Endothelial cell of umbilical vein (primary cell): Measurements from ENCODE around the gene KRT86. TPM values are rescaled to one million over a fixed set of nuclear protein-coding genes. Genes with fewer than 3 reads are reported as not detected.

Experiments used
- BruUV-seq: library from RNA; stranded (reverse); fragments of 400-500 nt; replicated peaks from 2 replicates; lab custom pipeline; 2021; lab: Mats Ljungman, UMichigan
- CTCF ChIA-PET: fragments of 300-600, 350-600 bp; sonication (Branson Sonifier 250); formaldehyde crosslinking; loops from one replicate; lab custom pipeline; 2021; ENCODE audit warnings: antibody characterized with exemption, inconsistent platforms; lab: Charles Lee
- POLR2A ChIA-PET: fragments of 300-600, 350-600 bp; sonication (Branson Sonifier 250); formaldehyde crosslinking; loops from one replicate; lab custom pipeline; 2021; ENCODE audit warnings: antibody characterized with exemption, inconsistent platforms; lab: Charles Lee
- DNase-seq: peaks from one replicate; pipeline ENCODE4 v3.0.0-alpha.2; 2011; ENCODE audit warnings: low read depth, low spot score
- FAIRE-seq: peaks from 2 replicates; lab custom pipeline; 2011; peaks lifted over from hg19 to GRCh38; lab: Jason Lieb, UNC
- H2AFZ ChIP-seq: 2 replicates; pipeline ENCODE4 v1.6.0; 2012; ENCODE audit warnings: low read depth, low read length, control low read depth, inconsistent platforms
- H3K27ac ChIP-seq: 2 replicates; pipeline ENCODE4 v1.5.1; 2011; ENCODE audit warnings: low read depth, mild to moderate bottlenecking, control low read depth, low read length, moderate library complexity; ENCODE audit not compliant: insufficient read depth
- H3K27me3 ChIP-seq, 2 experiments: 2 replicates each; pipeline versions ENCODE4 v1.6.0 to v1.6.1; 2011; ENCODE audit warnings: low read length in 2 of 2, mixed read lengths in 1 of 2; ENCODE audit not compliant: control insufficient read depth in 2 of 2, insufficient read depth in 2 of 2
- H3K36me3 ChIP-seq, 2 experiments: 2 replicates in 1 of 2; 3 replicates in 1 of 2; pipeline ENCODE4 v1.5.1; 2011; ENCODE audit warnings: low read length in 2 of 2, mild to moderate bottlenecking in 1 of 2, moderate library complexity in 1 of 2; ENCODE audit not compliant: control insufficient read depth in 2 of 2, insufficient read depth in 2 of 2; ENCODE audit errors: extremely low read depth in 1 of 2
- H3K4me1 ChIP-seq: 3 replicates; pipeline ENCODE4 v1.5.1; 2011; ENCODE audit warnings: mild to moderate bottlenecking, low read length; ENCODE audit not compliant: control insufficient read depth, insufficient read depth; ENCODE audit errors: extremely low read depth
- H3K4me2 ChIP-seq: 2 replicates; pipeline ENCODE4 v1.6.1; 2011; ENCODE audit warnings: low read length, control low read depth, mixed read lengths; ENCODE audit not compliant: insufficient read depth
- H3K4me3 ChIP-seq, 3 experiments: fragments of 200-600 bp in 1 of 3; sonication (generic), shearing (Covaris generic) in 1 of 3; replicated peaks in 1 of 3; 2 replicates each; pipeline ENCODE4 v1.5.1; 2011 to 2016; ENCODE audit warnings: control low read depth in 3 of 3, low read length in 3 of 3, mild to moderate bottlenecking in 2 of 3, inconsistent platforms in 1 of 3, low read depth in 1 of 3, moderate library complexity in 1 of 3; ENCODE audit not compliant: insufficient read depth in 1 of 3
- H3K79me2 ChIP-seq: 2 replicates; pipeline ENCODE4 v1.6.0; 2012; ENCODE audit warnings: low read length, inconsistent platforms; ENCODE audit not compliant: control insufficient read depth, insufficient read depth
- H3K9ac ChIP-seq: replicated peaks from 2 replicates; pipeline ENCODE3; 2011; ENCODE audit warnings: low read length, control low read depth; ENCODE audit not compliant: insufficient read depth; ENCODE audit errors: extremely low read depth
- H3K9me1 ChIP-seq: replicated peaks from 3 replicates; pipeline ENCODE4 v1.6.0; 2011; ENCODE audit warnings: mild to moderate bottlenecking, low read length; ENCODE audit not compliant: control insufficient read depth, insufficient read depth; ENCODE audit errors: extremely low read depth
- H3K9me3 ChIP-seq: replicated peaks from 2 replicates; pipeline ENCODE4 v1.5.1; 2012; ENCODE audit warnings: low read length, inconsistent platforms; ENCODE audit not compliant: control insufficient read depth, insufficient read depth
- H4K20me1 ChIP-seq: replicated peaks from 2 replicates; pipeline ENCODE3; 2011; ENCODE audit warnings: mild to moderate bottlenecking, low read length; ENCODE audit not compliant: control insufficient read depth, insufficient read depth; ENCODE audit errors: extremely low read depth
- EZH2 ChIP-seq: IDR thresholded peaks from 2 replicates; pipeline ENCODE4 v1.6.1; 2012; ENCODE audit warnings: borderline replicate concordance, low read depth, mild to moderate bottlenecking, moderate library complexity, low read length, inconsistent platforms; ENCODE audit not compliant: severe bottlenecking
- FOS ChIP-seq: IDR thresholded peaks from 2 replicates; pipeline ENCODE4 v1.6.1; 2011; ENCODE audit warnings: mild to moderate bottlenecking, low read length, moderate library complexity, borderline replicate concordance; ENCODE audit not compliant: insufficient read depth
- MYC ChIP-seq: IDR thresholded peaks from one replicate; pipeline ENCODE4 v1.6.1; 2011; ENCODE audit warnings: mild to moderate bottlenecking, low read depth, low read length
- POLR2A ChIP-seq: IDR thresholded peaks from 2 replicates; pipeline ENCODE4 v1.6.1; 2012; ENCODE audit warnings: low read depth, mild to moderate bottlenecking, control low read depth, low read length
- POLR2AphosphoS5 ChIP-seq: IDR thresholded peaks from 2 replicates; pipeline ENCODE4 v1.6.1; 2012; ENCODE audit warnings: low read depth, mild to moderate bottlenecking, control low read depth, low read length, moderate library complexity; ENCODE audit not compliant: insufficient read depth
- dilution Hi-C: fragments of 300-500 bp; cut with MboI; formaldehyde crosslinking; loops from one replicate; pipeline ENCODE4 v1.15.0; 2019; ENCODE audit warnings: low sequenced_read_pairs; ENCODE audit not compliant: extremely low pct_ligation_motif_present
- intact Hi-C: fragments of 100-400 bp; cut with micrococcal nuclease; formaldehyde crosslinking; loops from one replicate; pipeline ENCODE4 v1.10.0; 2022
- polyA plus RNA-seq, 4 experiments: library from polyadenylated mRNA; depleted of rRNA in 3 of 4; stranded (reverse) in 3 of 4; unstranded in 1 of 4; fragments of >200 nt; gene quantifications; 2 replicates each; pipeline versions ENCODE4 v1.2.1 to v1.2.3, GENCODE V29; 2011 to 2012; ENCODE audit warnings: missing spikeins in 1 of 4
- total RNA-seq: library from RNA; stranded (reverse); gene quantifications from 2 replicates; pipeline ENCODE4 v1.2.3, GENCODE V29; 2021
- TF ChIP-seq, protein P1 (sequence below), 2 donors: IDR thresholded peaks; 1 replicate in 1 of 2; 2 replicates in 1 of 2; pipeline ENCODE4 v1.5.1; 2011; ENCODE audit warnings: low read length in 2 of 2, mild to moderate bottlenecking in 2 of 2, moderate library complexity in 2 of 2, control low read depth in 1 of 2, inconsistent platforms in 1 of 2, low read depth in 1 of 2; ENCODE audit not compliant: insufficient read depth in 1 of 2; ENCODE audit errors: extremely low read depth in 1 of 2
- TF ChIP-seq, protein P2 (sequence below): IDR thresholded peaks from 2 replicates; pipeline ENCODE4 v1.6.1; 2011; ENCODE audit not compliant: insufficient read depth, insufficient read length

Gene KRT86
- total and polyA plus RNA-seq, 2 donors (not counting 3 experiments of a cell fraction or from before 2014, with no cell fraction given), result not detected

DNA sequence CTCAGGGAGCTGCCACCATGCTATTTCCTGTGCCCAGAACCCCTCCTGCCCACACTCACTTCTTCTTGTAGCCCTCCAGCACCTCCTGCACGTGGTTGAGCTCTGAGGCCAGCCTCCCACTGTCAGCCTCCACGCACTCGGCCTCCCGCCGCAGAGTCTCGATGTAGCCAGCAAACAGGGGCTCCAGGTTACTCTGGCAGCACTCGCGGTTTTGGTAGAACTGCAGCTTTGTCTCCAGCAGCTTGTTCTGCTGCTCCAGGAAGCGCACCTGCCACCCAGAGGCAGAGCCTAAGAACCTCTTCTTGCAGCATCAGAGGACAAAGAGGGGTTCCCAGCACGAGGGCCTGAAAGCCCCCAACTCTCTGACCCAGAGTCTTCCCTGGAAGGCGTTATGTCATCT is 44.7 kb downstream of the KRT86 start:
- no peak overlapping the region for H3K9ac ChIP-seq
- no peaks in the 10 kb centered on the region for H3K9me3 ChIP-seq
- TF ChIP-seq POLR2AphosphoS5 (no peak), FOS (no peak)
- TF ChIP-seq, protein P1, sequence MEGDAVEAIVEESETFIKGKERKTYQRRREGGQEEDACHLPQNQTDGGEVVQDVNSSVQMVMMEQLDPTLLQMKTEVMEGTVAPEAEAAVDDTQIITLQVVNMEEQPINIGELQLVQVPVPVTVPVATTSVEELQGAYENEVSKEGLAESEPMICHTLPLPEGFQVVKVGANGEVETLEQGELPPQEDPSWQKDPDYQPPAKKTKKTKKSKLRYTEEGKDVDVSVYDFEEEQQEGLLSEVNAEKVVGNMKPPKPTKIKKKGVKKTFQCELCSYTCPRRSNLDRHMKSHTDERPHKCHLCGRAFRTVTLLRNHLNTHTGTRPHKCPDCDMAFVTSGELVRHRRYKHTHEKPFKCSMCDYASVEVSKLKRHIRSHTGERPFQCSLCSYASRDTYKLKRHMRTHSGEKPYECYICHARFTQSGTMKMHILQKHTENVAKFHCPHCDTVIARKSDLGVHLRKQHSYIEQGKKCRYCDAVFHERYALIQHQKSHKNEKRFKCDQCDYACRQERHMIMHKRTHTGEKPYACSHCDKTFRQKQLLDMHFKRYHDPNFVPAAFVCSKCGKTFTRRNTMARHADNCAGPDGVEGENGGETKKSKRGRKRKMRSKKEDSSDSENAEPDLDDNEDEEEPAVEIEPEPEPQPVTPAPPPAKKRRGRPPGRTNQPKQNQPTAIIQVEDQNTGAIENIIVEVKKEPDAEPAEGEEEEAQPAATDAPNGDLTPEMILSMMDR (IDR thresholded peaks at IDR 0.05; ENCODE audit: extremely low read depth in 1 of 2, insufficient read depth in 1 of 2, low read depth in 1 of 2, low read length in 2 of 2), result no peak
- H3K4me1 ChIP-seq, result no peaks in the 10 kb centered on the region
- H3K4me2 ChIP-seq, result no peak overlapping the region
- no peak overlapping the region for H3K4me3 ChIP-seq
- no peak overlapping the region for H3K27ac ChIP-seq
- H3K79me2 ChIP-seq, result no peaks in the 10 kb centered on the region
- no peaks in the 10 kb centered on the region for H4K20me1 ChIP-seq
- dilution Hi-C loops (no loop called here), intact Hi-C loops (no loop called here)
- DNase-seq (no peak), FAIRE-seq (no peak)
- H3K27me3 ChIP-seq, result peaks cover 28 to 41% of the 10 kb centered on the region in 2 experiments
- H3K36me3 ChIP-seq, result no peaks in the 10 kb centered on the region
- no peak overlapping the region for H2AFZ ChIP-seq
- no peaks in the 10 kb centered on the region for H3K9me1 ChIP-seq
- POLR2A ChIA-PET, result no interaction called here
- CTCF ChIA-PET, result interaction anchor here (0.6 to 1.4 kb wide), 8 partner anchors 8 to 40 kb away, joined by 3 to 10 read pairs (median 3); no protein-coding TSS in a partner anchor
- BruUV-seq, result no TSS peak

DNA sequence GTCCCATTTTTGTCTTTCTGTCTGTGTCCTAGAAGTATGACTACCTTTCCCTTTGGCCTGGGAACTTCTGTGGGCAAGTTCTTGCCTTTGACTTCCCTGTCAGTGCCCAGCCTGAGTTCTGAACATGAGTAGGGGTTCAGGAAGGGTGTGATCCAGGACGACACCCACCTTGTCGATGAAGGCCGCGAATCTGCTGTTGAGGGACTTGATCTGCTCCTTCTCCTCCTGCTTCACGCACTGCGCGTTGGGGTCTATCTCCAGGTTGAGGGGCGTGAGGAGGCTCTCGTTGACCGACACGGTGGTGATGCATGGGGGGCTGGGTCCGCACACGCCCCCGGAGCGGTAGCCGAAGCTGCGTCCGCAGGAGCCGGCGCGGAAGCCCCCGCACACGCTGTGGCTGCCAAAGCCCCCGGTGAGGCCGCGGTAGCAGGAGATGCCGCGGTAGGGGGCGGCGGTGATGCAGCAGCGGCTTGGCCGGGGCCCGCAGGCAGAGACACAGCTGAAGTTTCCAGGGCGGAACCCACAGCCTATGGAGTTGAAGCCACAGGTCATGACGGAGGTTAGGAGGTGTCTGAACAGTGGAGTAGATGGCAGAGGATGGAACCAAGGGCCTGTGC is 46.4 kb downstream of the KRT86 start, which contains the start of gene KRT83:
Gene KRT83, minus strand, starts transcription at position 615 of the 617 bp plus-strand sequence. Its CDS starts 63 bp downstream, at position 552.
- CTCF ChIA-PET, result interaction anchor here (1.3 kb wide), 1 partner anchor 14 kb away, joined by 3 read pairs; no protein-coding TSS in a partner anchor
- no peaks in the 10 kb centered on the region for H3K9me3 ChIP-seq
- no peak within 1 kb of the TSS for H2AFZ ChIP-seq
- no peak within 1 kb of the TSS for H3K9ac ChIP-seq
- H4K20me1 ChIP-seq, result no peaks in the 10 kb centered on the region
- no peak for TF ChIP-seq EZH2
- TF ChIP-seq MYC, result no peak
- TF ChIP-seq, protein P2, sequence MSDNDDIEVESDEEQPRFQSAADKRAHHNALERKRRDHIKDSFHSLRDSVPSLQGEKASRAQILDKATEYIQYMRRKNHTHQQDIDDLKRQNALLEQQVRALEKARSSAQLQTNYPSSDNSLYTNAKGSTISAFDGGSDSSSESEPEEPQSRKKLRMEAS, result no peak
- TF ChIP-seq POLR2A, result no peak
- FAIRE-seq (no peak), DNase-seq (no peak)
- intact Hi-C loops, result no loop called here
- H3K9me1 ChIP-seq, result no peaks in the 10 kb centered on the region
- no TSS peak for BruUV-seq
- H3K4me1 ChIP-seq, result no peaks in the 10 kb centered on the region
- no peak within 1 kb of the TSS for H3K4me3 ChIP-seq
- no peak within 1 kb of the TSS for H3K4me2 ChIP-seq
- no peaks in the 10 kb centered on the region for H3K36me3 ChIP-seq
- POLR2A ChIA-PET, result no interaction called here
- dilution Hi-C loops, result no loop called here
- H3K27me3 ChIP-seq, result peaks cover 44 to 47% of the 10 kb centered on the region in 2 experiments
- H3K79me2 ChIP-seq, result no peaks in the 10 kb centered on the region
- no peak within 1 kb of the TSS for H3K27ac ChIP-seq
